GM23248 (cell line): ENCODE results near the gene HIGD2A. TPM values are rescaled to one million over a fixed set of nuclear protein-coding genes. Genes with fewer than 3 reads are reported as not detected.

Source experiments
- DNase-seq: peaks from one replicate; pipeline ENCODE4 v3.0.0-alpha.2; 2015
- H2AFZ ChIP-seq: fragments of 200-600 bp; sonication (generic); 2 replicates; pipeline ENCODE4 v1.6.1; 2016; ENCODE audit warnings: antibody characterized with exemption
- H3F3A ChIP-seq: fragments of 200-600 bp; sonication (generic); 2 replicates; pipeline ENCODE4 v1.6.1; 2016; ENCODE audit warnings: mild to moderate bottlenecking, antibody characterized with exemption, mixed run types; ENCODE audit not compliant: insufficient read depth
- H3K27ac ChIP-seq: fragments of 200-600 bp; sonication (generic); 2 replicates; pipeline ENCODE4 v1.5.1; 2016; ENCODE audit warnings: mild to moderate bottlenecking
- H3K27me3 ChIP-seq: fragments of 200-600 bp; sonication (generic); replicated peaks from 2 replicates; pipeline ENCODE4 v1.6.1; 2016; ENCODE audit warnings: mild to moderate bottlenecking; ENCODE audit not compliant: insufficient read depth
- H3K36me3 ChIP-seq: fragments of 200-600 bp; sonication (generic); 2 replicates; pipeline ENCODE4 v1.6.1; 2016; ENCODE audit warnings: low read depth, mild to moderate bottlenecking
- H3K4me1 ChIP-seq: fragments of 200-600 bp; sonication (generic); 2 replicates; pipeline ENCODE4 v1.6.1; 2016; ENCODE audit warnings: mild to moderate bottlenecking; ENCODE audit not compliant: insufficient read depth
- H3K4me2 ChIP-seq: fragments of 200-600 bp; sonication (generic); one replicate; pipeline ENCODE4 v1.6.1; 2016; ENCODE audit warnings: mild to moderate bottlenecking; ENCODE audit not compliant: unreplicated experiment
- H3K4me3 ChIP-seq: fragments of 200-600 bp; sonication (generic); 2 replicates; pipeline ENCODE4 v1.5.1; 2016; ENCODE audit warnings: mild to moderate bottlenecking
- H3K79me2 ChIP-seq: fragments of 200-600 bp; sonication (generic); 2 replicates; pipeline ENCODE4 v1.6.1; 2016; ENCODE audit warnings: mild to moderate bottlenecking; ENCODE audit not compliant: insufficient read depth
- H3K9ac ChIP-seq: fragments of 200-600 bp; sonication (generic); 2 replicates; pipeline ENCODE4 v1.6.1; 2016; ENCODE audit warnings: mild to moderate bottlenecking
- H3K9me2 ChIP-seq: fragments of 200-600 bp; sonication (generic); 2 replicates; pipeline ENCODE4 v1.6.1; 2016; ENCODE audit warnings: mixed run types, mild to moderate bottlenecking, moderate library complexity; ENCODE audit not compliant: insufficient read depth
- H3K9me3 ChIP-seq: fragments of 200-600 bp; sonication (generic); one replicate; pipeline ENCODE4 v1.6.1; 2017; ENCODE audit warnings: low read depth
- H4K20me1 ChIP-seq: fragments of 200-600 bp; sonication (generic); 2 replicates; pipeline ENCODE4 v1.6.0; 2016; ENCODE audit not compliant: insufficient read depth
- EZH2 ChIP-seq: fragments of 200-600 bp; sonication (generic); IDR thresholded peaks from 2 replicates; pipeline ENCODE4 v1.6.1; 2018; ENCODE audit warnings: antibody characterized with exemption, mild to moderate bottlenecking; ENCODE audit not compliant: insufficient read depth, poor library complexity, severe bottlenecking
- EZH2phosphoT487 ChIP-seq: fragments of 200-600 bp; sonication (generic); IDR thresholded peaks from 2 replicates; pipeline ENCODE4 v1.6.1; 2018; ENCODE audit warnings: antibody characterized with exemption, moderate library complexity, mild to moderate bottlenecking, low read depth; ENCODE audit not compliant: insufficient read depth
- WGBS, 2 experiments: methylation state at CpG; one replicate each; pipeline ENCODE4 v1.1.6; 2015 to 2017; ENCODE audit warnings: low lambda C conversion rate in 2 of 2, low coverage in 1 of 2; ENCODE audit errors: missing lambda C conversion rate in 2 of 2; 5-methylcytosine and 5-hydroxymethylcytosine counted together
- in situ Hi-C: fragments of 300-500 bp; cut with MboI; formaldehyde crosslinking; loops from 2 replicates; pipeline ENCODE4 v1.15.0; 2020
- polyA plus RNA-seq: library from polyadenylated mRNA; unstranded; fragments of >200 nt; fragmentation: Nextera tagmentation; extraction: Ambion mirVana; gene quantifications from 2 replicates; pipeline ENCODE4 v1.2.1, GENCODE V29; 2016
- total RNA-seq: library from RNA; depleted of rRNA; stranded (reverse); fragments of >200 nt; shearing (Covaris generic); gene quantifications from 2 replicates; pipeline ENCODE4 v1.2.3, GENCODE V29; 2014

HIGD2A gene
- total and polyA plus RNA-seq, 2 experiments from 2014 or later: 72.1 to 117 TPM

GRCh38 chr5:176355400-176356178, 33.0 kb upstream of the HIGD2A start:
- no peak overlapping the region for H3K27ac ChIP-seq
- no peaks in the 10 kb centered on the region for H3K27me3 ChIP-seq
- peaks cover 53% of the 10 kb centered on the region; the same call in 1 of the 2 replicates for H3K36me3 ChIP-seq
- H3K4me1 ChIP-seq: no peaks in the 10 kb centered on the region
- H3K9ac ChIP-seq: no peak overlapping the region
- in situ Hi-C loops: no loop called here
- no peak for DNase-seq
- H3F3A ChIP-seq: no peaks in the 10 kb centered on the region
- H4K20me1 ChIP-seq: 0 out of 2 replicates have a peak, but pooled peaks cover 15% of the 10 kb centered on the region
- TF ChIP-seq EZH2phosphoT487 (no peak), EZH2 (no peak)
- no peak overlapping the region for H2AFZ ChIP-seq
- no peak overlapping the region for H3K4me3 ChIP-seq
- H3K9me2 ChIP-seq: no peaks in the 10 kb centered on the region
- no peak overlapping the region for H3K4me2 ChIP-seq
- H3K9me3 ChIP-seq: no peaks in the 10 kb centered on the region
- peaks cover 100% of the 10 kb centered on the region for H3K79me2 ChIP-seq
- 95 to 97% methylated on average over 16 of the region's 16 CpGs for WGBS, 2 experiments

- DNase-seq: no peak
- H3K4me3 ChIP-seq: no peak overlapping the region
- H4K20me1 ChIP-seq: 0 out of 2 replicates have a peak, but pooled peaks cover 15% of the 10 kb centered on the region
- H2AFZ ChIP-seq: no peak overlapping the region
- H3K27ac ChIP-seq: no peak overlapping the region
- peaks cover 100% of the 10 kb centered on the region for H3K79me2 ChIP-seq
- H3K4me2 ChIP-seq: no peak overlapping the region
- H3K9me2 ChIP-seq: no peaks in the 10 kb centered on the region
- 92 to 94% methylated on average over 3 of the region's 3 CpGs for WGBS, 2 experiments
- no peaks in the 10 kb centered on the region for H3K9me3 ChIP-seq
- in situ Hi-C loops: no loop called here
- peaks cover 50% of the 10 kb centered on the region; the same call in 1 of the 2 replicates for H3K36me3 ChIP-seq
- TF ChIP-seq EZH2phosphoT487 (no peak), EZH2 (no peak)
- no peaks in the 10 kb centered on the region for H3K4me1 ChIP-seq
- H3F3A ChIP-seq: no peaks in the 10 kb centered on the region
- H3K27me3 ChIP-seq: no peaks in the 10 kb centered on the region
- no peak overlapping the region for H3K9ac ChIP-seq
Measured at GRCh38 chr5:176356179-176356566, 32.4 kb upstream of the HIGD2A start.

- DNase-seq: peak; percentile 30
- H3K27ac ChIP-seq: no peak overlapping the region
- no peaks in the 10 kb centered on the region for H3K9me3 ChIP-seq
- TF ChIP-seq EZH2phosphoT487 (no peak), EZH2 (no peak)
- H3F3A ChIP-seq: no peaks in the 10 kb centered on the region
- H4K20me1 ChIP-seq: no peaks in the 10 kb centered on the region
- no peak overlapping the region for H3K9ac ChIP-seq
- no peak overlapping the region for H2AFZ ChIP-seq
- peak overlapping the region; percentile 91 for H3K4me2 ChIP-seq
- WGBS, 2 experiments: 66 to 69% methylated on average over 4 of the region's 4 CpGs
- no peaks in the 10 kb centered on the region for H3K4me1 ChIP-seq
- H3K36me3 ChIP-seq: peaks cover 24% of the 10 kb centered on the region; the same call in 1 of the 2 replicates
- H3K79me2 ChIP-seq: peaks cover 69% of the 10 kb centered on the region
- peak overlapping the region; percentile 96; the same call in 1 of the 2 replicates for H3K4me3 ChIP-seq
- in situ Hi-C loops: no loop called here
- H3K9me2 ChIP-seq: no peaks in the 10 kb centered on the region
- H3K27me3 ChIP-seq: no peaks in the 10 kb centered on the region
Measured at GRCh38 chr5:176359658-176360057, 28.9 kb upstream of the HIGD2A start.

- H2AFZ ChIP-seq: peak overlapping the region; percentile 93
- no peaks in the 10 kb centered on the region for H3K9me3 ChIP-seq
- no peak for TF ChIP-seq EZH2
- TF ChIP-seq EZH2phosphoT487: no peak
- H3K36me3 ChIP-seq: peaks cover 23% of the 10 kb centered on the region; the same call in 1 of the 2 replicates
- DNase-seq: peak; percentile 52
- no peaks in the 10 kb centered on the region for H3K9me2 ChIP-seq
- H3K4me2 ChIP-seq: peak overlapping the region; percentile 91
- peak overlapping the region; percentile 36; the same call in 1 of the 2 replicates for H3K27ac ChIP-seq
- peak overlapping the region; percentile 93 for H3K9ac ChIP-seq
- no peaks in the 10 kb centered on the region for H4K20me1 ChIP-seq
- no peaks in the 10 kb centered on the region for H3K4me1 ChIP-seq
- peaks cover 56% of the 10 kb centered on the region for H3K79me2 ChIP-seq
- in situ Hi-C loops: no loop called here
- H3K27me3 ChIP-seq: no peaks in the 10 kb centered on the region
- H3F3A ChIP-seq: no peaks in the 10 kb centered on the region
- 3% methylated on average over 27 of the region's 27 CpGs for WGBS, 2 experiments
- H3K4me3 ChIP-seq: peak overlapping the region; percentile 96
Measured at GRCh38 chr5:176360894-176361436, 27.6 kb upstream of the HIGD2A start.
